Measurements from ENCODE around the gene MC1R. TPM values are rescaled to one million over a fixed set of nuclear protein-coding genes. Genes with fewer than 3 reads are reported as not detected.
A peak's percentile ranks its signal among the peaks of the same experiment; 100 is the strongest.

MC1R gene
- total RNA-seq, 2 experiments from 2014 or later: 6.7 to 6.9 TPM

- Mint-ChIP-seq H3K36me3 (ENCODE audit: low read depth) (no peaks in the 10 kb centered on the region), H3K27ac (no peak overlapping the region), H3K9me3 (no peaks in the 10 kb centered on the region), H3K4me1 (ENCODE audit: low read depth) (peaks cover 38% of the 10 kb centered on the region), H3K27me3 (peaks cover 26% of the 10 kb centered on the region), H3K4me3 (no peak overlapping the region)
- no peak for ATAC-seq (ENCODE audit: poor library complexity)
- intact Hi-C loops (cut with DNase I, micrococcal nuclease): no loop called here
- DNase-seq: peak in 1 of 14 experiments; percentile 49
- TF ChIP-seq CTCF (IDR thresholded peaks at IDR 0.05): no peak
- H3K4me3 ChIP-seq (ENCODE audit: low read length): no peak overlapping the region
- H3K36me3 ChIP-seq (ENCODE audit: insufficient read depth, low read length): no peaks in the 10 kb centered on the region
- H3K4me1 ChIP-seq (ENCODE audit: insufficient read depth, low read length): peaks cover 75% of the 10 kb centered on the region
- no peak overlapping the region for H3K27ac ChIP-seq (ENCODE audit: low read depth in 1 of 2, low read length in 2 of 2)
- ChIA-PET POLR2A (interaction anchor here (1.5 kb wide), 1 partner anchor 50 kb away, joined by 3 read pairs; the partner anchor contains the start of gene TCF25), CTCF (no interaction called here)
- peaks cover 59 to 68% of the 10 kb centered on the region in 2 experiments for H3K27me3 ChIP-seq (ENCODE audit: control insufficient read depth in 1 of 2, insufficient read depth in 2 of 2, low read length in 2 of 2)
- H3K9me3 ChIP-seq (ENCODE audit: control insufficient read depth in 1 of 2, insufficient read depth in 1 of 2, low read length in 2 of 2): peaks cover 0 to 31% of the 10 kb centered on the region in 2 experiments
Observed at GRCh38 chr16:89923640-89924296, 5.1 kb downstream of the MC1R start.

- Histone ChIP-seq H3K27ac (ENCODE audit: low read depth in 1 of 2, low read length in 2 of 2) (no peak overlapping the region), H3K4me1 (ENCODE audit: insufficient read depth, low read length) (peaks cover 69% of the 10 kb centered on the region), H3K36me3 (ENCODE audit: insufficient read depth, low read length) (no peaks in the 10 kb centered on the region), H3K4me3 (ENCODE audit: low read length) (no peak overlapping the region), H3K27me3 (ENCODE audit: control insufficient read depth in 1 of 2, insufficient read depth in 2 of 2, low read length in 2 of 2) (peaks cover 65 to 71% of the 10 kb centered on the region in 2 experiments), H3K9me3 (ENCODE audit: control insufficient read depth in 1 of 2, insufficient read depth in 1 of 2, low read length in 2 of 2) (peaks cover 0 to 31% of the 10 kb centered on the region in 2 experiments)
- DNase-seq (peak in 8 of 14 experiments; percentile 29 to 77 (median 40)), ATAC-seq (ENCODE audit: poor library complexity) (peak; percentile 53)
- H3K4me3 Mint-ChIP-seq: no peak overlapping the region
- H3K36me3 Mint-ChIP-seq (ENCODE audit: low read depth): no peaks in the 10 kb centered on the region
- H3K4me1 Mint-ChIP-seq (ENCODE audit: low read depth): peaks cover 37% of the 10 kb centered on the region
- peaks cover 31% of the 10 kb centered on the region for H3K27me3 Mint-ChIP-seq
- intact Hi-C loops (cut with DNase I, micrococcal nuclease): no loop called here
- no peak for TF ChIP-seq CTCF (IDR thresholded peaks at IDR 0.05)
- POLR2A ChIA-PET: no interaction called here
- CTCF ChIA-PET: interaction anchor here (1.4 kb wide), 1 partner anchor 63 kb away, joined by 4 read pairs; no protein-coding TSS in a partner anchor
- no peaks in the 10 kb centered on the region for H3K9me3 Mint-ChIP-seq
- no peak overlapping the region for H3K27ac Mint-ChIP-seq
Observed at GRCh38 chr16:89924297-89924924, 5.7 kb downstream of the MC1R start.

GRCh38 chr16:89924925-89925307, 6.3 kb downstream of the MC1R start:
- H3K4me1 Mint-ChIP-seq (ENCODE audit: low read depth): peaks cover 32% of the 10 kb centered on the region
- peaks cover 64% of the 10 kb centered on the region for H3K4me1 ChIP-seq (ENCODE audit: insufficient read depth, low read length)
- H3K27ac ChIP-seq (ENCODE audit: low read depth in 1 of 2, low read length in 2 of 2): no peak overlapping the region
- ATAC-seq (ENCODE audit: poor library complexity) (no peak), DNase-seq (peak in 1 of 14 experiments; percentile 11)
- TF ChIP-seq CTCF (IDR thresholded peaks at IDR 0.05): no peak
- ChIA-PET POLR2A (no interaction called here), CTCF (interaction anchor here (1.4 kb wide), 1 partner anchor 63 kb away, joined by 4 read pairs; no protein-coding TSS in a partner anchor)
- intact Hi-C loops (cut with DNase I, micrococcal nuclease): loop anchor here in 1 of 2 experiments (5.0 kb wide), 1 partner anchor 98 kb away; the partner anchor contains the start of gene SPIRE2
- H3K36me3 ChIP-seq (ENCODE audit: insufficient read depth, low read length): no peaks in the 10 kb centered on the region
- no peak overlapping the region for H3K27ac Mint-ChIP-seq
- H3K36me3 Mint-ChIP-seq (ENCODE audit: low read depth): no peaks in the 10 kb centered on the region
- peaks cover 0 to 31% of the 10 kb centered on the region in 2 experiments for H3K9me3 ChIP-seq (ENCODE audit: control insufficient read depth in 1 of 2, insufficient read depth in 1 of 2, low read length in 2 of 2)
- no peaks in the 10 kb centered on the region for H3K9me3 Mint-ChIP-seq
- peaks cover 67 to 69% of the 10 kb centered on the region in 2 experiments for H3K27me3 ChIP-seq (ENCODE audit: control insufficient read depth in 1 of 2, insufficient read depth in 2 of 2, low read length in 2 of 2)
- H3K27me3 Mint-ChIP-seq: peaks cover 36% of the 10 kb centered on the region
- no peak overlapping the region for H3K4me3 Mint-ChIP-seq
- no peak overlapping the region for H3K4me3 ChIP-seq (ENCODE audit: low read length)
